GM10847 (cell line): ENCODE measurements around the gene NSF.

ENCODE experiments used
- POLR2A ChIP-seq: IDR thresholded peaks from 2 replicates; pipeline ENCODE4 v1.6.1; 2011; ENCODE audit not compliant: insufficient read length; ENCODE audit errors: extremely low read depth

NSF gene

GRCh38 chr17:46777943-46778915 is 187.8 kb downstream of the NSF start:
- TF ChIP-seq POLR2A, result no peak

DNA sequence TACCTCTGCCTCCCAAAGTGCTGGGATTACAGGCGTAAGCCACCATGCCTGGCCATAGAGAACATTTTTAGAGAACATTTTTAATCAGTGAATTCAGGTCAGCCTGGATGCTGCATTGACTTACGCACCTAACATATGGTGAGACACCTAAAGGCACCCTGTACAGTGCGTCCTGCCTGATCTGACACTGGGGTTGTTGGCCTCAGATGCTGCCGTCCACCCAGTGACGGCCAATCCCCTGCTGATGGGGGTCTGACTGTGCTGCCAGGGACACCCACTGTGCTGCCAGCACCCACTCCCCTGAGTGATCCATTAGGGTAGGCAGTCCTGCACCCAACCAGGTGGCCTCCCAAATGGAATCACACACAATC is 189.5 kb downstream of the NSF start:
- no peak for TF ChIP-seq POLR2A

DNA sequence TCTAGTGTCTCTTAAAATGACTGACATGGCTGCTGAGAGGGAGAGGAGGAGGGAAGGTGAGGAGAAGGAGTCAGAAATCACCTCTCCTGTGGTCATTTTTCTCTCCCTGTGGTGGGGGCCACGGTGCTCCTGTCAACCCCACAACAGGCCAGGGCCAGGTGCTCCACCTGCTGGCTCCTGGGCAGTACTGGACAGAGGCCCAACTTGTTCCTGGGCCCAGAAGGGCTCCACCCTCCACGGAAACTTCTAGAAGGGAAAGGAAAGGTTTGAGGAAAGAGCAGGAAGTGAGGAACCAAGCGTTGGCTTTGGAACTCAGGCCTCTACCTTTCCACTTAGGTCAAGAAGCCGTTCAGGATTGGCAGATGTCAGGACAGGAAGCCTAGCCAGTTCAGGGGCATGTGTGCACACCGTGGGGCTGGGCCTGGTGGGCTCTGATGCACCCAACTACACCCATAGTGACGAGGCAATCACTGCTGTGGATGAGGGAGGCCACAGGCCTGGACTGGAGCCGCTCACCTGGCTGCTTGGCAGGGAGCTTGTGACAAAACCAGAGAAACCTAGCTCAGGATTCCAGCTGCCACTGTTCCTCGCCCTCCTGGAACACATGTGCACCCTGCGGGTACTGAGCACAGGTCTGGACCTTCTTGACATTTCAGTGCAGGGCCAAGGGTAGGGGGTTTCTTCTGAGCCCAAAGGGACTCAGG is 191.9 kb downstream of the NSF start:
- TF ChIP-seq POLR2A, result no peak

GRCh38 chr17:46783031-46783593 is 192.6 kb downstream of the NSF start:
- no peak for TF ChIP-seq POLR2A

DNA sequence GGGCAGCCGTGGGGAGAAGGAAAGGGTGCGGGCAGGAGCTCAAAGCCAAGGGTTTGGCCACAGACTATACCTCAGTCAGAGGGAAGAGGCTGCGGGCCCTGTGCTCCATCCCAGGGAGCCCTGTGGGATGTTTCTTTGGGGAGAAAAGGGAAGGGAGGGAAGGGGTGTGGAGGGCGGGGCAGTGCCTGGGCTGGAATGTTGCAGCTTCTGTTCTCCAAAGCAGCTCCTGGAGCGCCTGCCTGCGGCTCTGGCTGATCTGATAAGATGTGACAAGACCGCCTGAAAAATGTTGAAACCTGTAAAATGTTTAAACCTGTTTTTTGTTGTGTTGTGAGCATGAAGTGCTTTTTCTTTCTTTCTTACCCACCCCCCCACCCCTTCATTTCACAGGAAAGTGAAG is 195.2 kb downstream of the NSF start:
- TF ChIP-seq POLR2A, result no peak

- no peak for TF ChIP-seq POLR2A
Observed at GRCh38 chr17:46787478-46787877, 197.0 kb downstream of the NSF start.

DNA sequence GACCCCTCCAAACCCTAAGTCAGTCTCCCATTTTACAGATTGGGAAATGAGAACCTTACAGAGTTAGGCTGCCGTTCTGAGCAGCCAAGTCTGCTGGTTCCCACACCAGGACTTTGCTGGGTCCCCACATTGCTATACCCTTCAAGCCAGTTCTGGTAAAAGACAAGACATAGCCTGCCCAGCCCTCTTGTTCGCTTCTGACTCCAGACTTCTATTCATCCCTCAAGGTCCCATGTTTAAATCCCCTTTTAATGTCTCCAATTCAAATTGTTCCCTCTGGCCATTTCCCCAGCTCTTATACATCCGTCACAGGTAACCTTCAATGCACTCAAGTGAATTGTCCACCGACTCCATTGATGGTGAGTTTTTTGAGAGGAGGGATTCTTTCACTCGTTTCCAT is 197.8 kb downstream of the NSF start:
- TF ChIP-seq POLR2A, result no peak

DNA sequence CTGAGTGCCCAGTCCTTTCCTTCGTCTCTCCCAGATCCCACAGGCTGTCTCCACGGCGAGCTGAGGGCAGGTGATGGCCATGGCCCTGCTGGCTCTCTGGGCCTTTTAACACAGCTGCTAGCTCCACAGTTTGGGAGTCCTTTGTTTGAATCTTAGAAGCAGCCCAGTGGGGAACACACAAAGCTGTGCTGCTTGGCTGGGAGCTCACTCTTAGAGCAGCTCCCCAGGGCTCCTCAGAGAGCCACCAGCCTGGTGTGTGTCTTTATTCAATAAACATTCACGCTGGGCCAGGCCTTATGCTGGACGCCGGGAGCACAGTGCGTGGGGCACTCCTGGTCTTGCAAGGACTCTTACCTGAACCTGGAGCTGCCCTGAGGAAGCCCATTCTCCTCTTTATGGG is 198.3 kb downstream of the NSF start:
- no peak for TF ChIP-seq POLR2A

GRCh38 chr17:46789610-46790009 is 199.1 kb downstream of the NSF start:
- no peak for TF ChIP-seq POLR2A

- TF ChIP-seq POLR2A, result no peak
Observed at GRCh38 chr17:46790216-46790615, 199.7 kb downstream of the NSF start.

GRCh38 chr17:46791531-46791930 is 201.1 kb downstream of the NSF start:
- no peak for TF ChIP-seq POLR2A

DNA sequence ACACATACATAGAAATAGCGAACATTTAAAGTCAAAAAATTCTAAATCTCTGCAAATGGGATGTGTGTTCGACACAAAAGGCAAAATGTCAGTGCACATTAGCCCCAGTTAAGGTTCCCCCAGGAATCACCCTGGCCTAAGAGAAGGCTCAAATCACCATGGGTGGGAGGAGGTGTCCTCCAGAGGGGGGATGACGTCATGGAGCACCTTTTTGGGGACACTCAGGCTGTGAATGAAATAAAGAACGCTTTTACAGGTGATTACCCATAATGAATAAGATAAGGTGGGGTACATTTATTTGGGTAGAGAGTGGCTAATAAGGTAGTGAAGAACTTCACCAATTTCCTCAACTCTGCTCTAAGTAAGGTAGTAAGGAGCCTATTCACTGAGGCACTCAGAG is 201.6 kb downstream of the NSF start:
- no peak for TF ChIP-seq POLR2A

DNA sequence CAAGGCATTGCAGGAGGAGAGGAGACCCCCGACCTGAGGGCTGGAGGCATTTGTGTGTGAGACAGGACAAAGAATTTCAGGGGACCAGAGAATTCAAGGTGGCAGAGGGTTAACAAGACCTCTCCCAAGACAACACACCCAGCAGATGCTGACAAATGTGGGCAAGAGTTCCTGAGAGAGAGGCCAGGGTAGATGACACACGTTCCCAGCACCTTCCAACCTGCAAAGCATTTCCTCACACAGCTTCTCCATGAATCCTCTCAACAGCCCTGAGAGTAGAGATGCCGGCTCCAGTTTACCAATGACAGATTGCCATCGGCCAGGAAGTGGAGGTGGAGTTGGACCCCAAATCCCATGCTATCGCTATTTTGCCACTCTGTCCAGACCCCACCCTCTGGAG is 203.1 kb downstream of the NSF start:
- no peak for TF ChIP-seq POLR2A

DNA sequence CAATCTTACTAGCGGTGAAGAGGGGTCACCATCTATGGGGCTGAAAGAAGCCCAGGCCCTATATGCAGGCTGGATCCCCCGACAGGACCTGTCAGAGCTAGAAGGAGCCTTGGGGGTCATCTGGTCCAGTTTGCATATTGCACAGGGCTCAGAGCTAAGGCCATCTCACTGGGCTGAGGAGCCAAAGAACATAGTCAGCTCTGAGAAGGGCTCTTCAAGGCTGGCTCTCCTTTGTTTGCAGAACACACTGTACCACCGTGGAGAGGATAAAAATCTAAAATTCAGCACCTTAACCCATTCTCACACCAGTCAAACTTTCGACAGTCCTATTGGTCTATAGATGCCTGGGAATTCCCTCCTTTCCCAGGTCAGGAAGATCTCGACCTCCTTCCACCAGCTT is 203.8 kb downstream of the NSF start:
- TF ChIP-seq POLR2A, result no peak

GRCh38 chr17:46795379-46795952 is 205.0 kb downstream of the NSF start:
- TF ChIP-seq POLR2A, result no peak

DNA sequence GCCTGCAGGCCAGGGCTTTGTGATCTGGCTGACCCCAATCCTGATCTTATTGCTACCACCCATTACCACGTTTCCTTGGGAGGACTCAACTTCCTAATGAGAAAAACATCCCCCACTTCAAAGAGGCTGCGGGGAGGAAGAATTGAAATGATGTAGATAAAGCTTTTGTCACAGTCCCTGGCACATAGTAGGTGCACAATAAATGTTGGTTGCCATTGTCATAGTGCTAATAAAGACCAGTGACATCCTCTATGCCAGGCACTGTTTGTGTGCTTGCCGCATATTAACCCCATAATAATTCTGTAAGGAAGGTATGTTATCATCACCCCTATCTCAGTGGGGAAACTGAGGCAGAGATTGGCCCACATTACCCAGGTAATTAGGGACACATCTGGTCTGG is 205.6 kb downstream of the NSF start:
- TF ChIP-seq POLR2A, result no peak
